Activated effector memory CD4-positive, alpha-beta T cell treated with anti-CD3 and anti-CD28 coated beads, Interleukin-2, amount 50 U/mL, for 16 hours (primary cell): Measurements from ENCODE around the gene DOCK1.

Source experiments
- DNase-seq: peaks from one replicate; pipeline ENCODE4 v3.0.0-alpha.2; 2020

The DOCK1 gene

DNA sequence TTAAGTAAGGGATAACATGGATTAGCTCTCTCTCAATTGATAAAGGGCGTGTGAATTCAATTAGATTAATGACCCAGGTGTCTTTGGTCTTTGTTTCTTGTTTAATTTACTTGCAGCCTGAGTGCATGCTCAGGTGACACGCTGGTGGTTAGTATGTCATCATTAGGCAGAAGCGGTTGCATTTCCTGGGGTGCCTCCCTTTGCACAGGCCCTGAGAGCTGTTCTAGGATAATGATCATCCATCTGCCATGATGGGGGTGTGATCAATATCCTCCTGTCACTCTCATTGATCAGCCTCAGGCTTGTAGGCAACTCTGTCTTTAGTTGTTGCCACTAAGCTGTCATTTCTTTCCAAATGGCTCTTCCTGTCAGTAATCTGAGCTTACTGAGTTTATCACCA, 544.3 kb downstream of the DOCK1 start:
- no peak for DNase-seq

DNA sequence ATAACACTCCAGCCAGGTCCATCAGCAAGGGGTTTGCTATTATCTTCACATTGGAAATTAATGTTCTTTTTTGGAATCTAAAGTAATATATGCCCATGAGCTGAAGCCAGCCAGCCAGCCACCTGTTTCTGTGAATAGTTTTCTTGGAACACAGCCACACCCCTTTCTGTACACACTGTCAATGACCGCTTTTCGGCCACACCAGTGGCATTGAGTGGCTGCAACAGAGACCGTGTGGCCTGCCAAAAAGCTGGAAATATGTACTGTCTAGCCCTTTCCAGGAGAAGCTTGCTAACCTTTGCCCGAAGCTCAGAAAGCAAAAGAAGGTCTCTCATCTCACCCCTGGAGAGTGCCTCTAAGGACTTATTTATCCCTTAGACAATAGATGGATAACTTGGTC, 545.4 kb downstream of the DOCK1 start:
- no peak for DNase-seq

DNA sequence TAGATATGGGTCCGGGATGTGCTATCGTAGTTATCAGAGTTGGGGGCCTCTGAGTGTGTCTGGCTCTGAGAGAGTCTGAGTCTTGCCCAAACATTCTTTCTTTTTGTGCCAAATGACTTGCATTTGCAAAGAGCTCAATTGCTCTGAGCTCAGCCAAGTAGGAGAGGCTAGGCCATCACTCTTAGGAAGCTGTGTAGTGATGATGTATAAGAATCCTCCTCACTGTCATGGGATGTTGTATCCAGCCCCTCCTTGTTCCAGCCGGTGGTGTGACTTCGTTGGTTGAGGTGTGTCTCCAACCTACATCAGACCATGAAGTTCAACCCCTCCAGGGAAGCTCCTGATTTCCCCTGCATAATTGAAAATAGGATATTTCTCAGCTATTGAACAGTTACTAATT, 546.4 kb downstream of the DOCK1 start:
- no peak for DNase-seq

DNA sequence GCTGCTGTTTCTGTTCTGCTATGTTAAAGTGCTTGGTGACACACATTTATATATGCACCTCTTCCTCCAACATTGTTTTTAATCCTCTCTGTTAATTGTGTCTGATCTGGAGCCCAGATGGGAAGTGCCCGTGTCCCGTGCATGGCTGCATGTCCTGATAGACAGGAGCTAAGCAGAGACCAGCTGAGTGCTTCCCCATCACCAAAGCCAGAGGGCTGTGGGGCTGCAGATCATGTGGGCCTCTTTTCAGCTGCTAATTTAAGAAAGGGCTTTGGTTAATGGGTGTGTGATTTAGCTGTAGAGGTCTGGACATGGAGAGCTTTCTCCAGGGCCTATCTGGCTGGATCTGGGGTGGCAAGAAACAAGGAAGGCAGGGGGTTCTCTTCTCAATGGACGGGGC, 547.3 kb downstream of the DOCK1 start:
- no peak for DNase-seq

DNA sequence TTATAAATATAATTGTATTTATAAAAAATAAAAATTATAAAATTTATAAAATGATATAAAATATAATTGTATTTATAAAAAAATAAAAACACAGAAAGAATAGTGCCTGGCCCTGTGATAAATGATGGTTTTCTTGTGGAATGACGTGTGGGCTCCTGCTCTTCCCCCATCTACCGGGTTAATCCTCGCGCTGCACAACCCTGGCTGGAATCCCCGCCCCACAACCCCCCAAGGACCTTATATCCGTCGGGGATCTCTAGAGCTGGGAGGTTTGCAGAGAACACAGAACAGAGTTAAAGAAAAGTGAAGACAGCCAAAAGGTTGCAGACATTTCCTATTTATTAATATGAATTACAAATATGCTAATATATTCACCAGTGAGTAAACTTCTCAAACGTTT, 548.5 kb downstream of the DOCK1 start:
- no peak for DNase-seq

DNA sequence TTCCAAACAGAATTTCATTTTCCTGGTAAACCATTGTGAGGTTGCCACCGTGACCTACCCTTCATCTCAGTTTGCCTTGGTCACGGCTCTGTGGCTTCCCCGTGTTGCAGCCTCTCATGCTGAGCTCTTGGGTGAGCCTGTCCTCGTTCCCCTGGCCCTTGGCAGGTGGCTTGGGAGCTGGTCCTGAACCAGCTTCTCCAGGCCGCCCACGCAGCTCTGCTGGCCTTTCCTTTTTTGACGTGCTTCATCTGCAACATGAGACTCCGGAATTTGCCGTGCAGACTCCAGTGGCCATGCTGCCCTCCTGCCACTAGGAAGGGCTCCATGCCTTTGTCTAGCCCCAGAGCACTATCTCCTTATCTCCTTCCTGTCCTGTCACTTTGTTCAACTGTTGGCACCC, 550.9 kb downstream of the DOCK1 start:
- DNase-seq: no peak

DNA sequence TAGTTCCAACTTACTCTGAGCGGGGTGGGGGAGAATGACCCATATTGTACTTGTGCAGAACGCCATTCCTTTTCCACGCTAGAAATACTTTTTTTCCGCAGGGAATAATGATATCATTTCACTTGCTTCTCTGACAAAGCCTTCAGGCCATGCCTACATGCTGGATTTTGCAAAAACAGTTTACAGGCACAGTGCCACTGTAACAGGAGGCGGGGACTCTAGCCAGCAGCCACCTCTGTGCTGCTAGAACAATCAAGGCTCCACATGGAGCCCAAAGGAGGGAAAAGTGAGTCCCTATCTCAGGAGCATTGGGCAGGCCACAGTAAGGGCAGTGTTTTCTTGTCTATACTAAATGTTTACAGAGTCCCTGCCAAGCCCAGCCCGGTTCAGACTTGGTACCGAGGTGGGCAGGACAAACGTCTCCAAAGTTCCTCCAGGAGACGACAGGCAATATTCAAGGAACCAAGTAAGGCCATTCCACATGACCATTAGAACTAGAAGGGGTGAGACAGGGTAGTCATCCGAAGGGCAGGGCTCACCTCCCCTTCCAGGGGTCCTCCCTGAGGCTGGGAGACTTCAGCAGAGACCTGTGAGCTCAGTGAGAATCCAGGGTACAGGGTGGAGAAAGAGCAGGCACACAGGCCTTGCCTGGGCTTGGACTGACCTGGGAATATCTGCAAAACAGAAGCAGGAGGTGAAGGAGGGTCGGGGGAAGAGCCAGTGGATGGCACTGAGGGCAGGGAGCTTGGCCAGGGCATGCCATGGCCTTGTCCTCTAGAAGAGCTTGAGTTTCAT, 553.0 kb downstream of the DOCK1 start:
- no peak for DNase-seq

DNA sequence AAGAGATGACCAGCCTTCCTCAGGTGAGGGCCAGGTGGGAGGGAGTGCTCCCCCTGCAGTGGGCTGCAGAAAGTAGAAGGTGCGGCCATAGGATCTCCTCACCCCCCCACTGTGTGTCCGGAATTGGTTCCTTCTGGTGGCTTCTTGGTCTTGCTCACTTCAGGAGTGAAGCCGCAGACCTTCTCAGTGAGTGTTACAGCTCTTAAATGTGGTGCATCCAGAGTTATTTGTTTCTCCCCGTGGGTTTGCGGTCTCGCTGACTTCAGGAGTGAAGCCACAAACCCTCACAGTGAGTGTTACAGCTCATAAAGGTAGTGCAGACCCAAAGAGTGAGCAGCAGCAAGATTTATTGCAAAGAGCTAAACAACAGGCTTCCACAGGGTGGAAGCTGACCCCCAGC, 553.6 kb downstream of the DOCK1 start:
- no peak for DNase-seq

DNA sequence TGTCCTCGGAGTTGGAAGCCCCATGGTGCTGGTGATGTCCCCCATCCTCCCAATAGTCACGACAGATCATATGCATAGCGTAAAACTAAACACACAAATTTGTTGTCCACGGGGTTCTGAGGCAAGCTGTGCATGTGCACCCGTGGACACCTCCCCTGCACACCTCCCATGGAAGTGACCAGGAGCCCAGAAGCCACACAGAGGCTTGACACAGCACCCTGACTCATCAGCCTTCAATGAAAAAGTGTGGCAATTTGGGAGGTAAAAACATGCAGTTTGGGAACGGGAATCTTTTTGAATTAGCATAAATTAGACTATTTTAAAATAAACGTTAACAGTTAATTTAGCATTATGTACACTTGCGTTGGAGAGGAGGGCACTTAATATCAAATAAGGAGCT, 554.7 kb downstream of the DOCK1 start:
- no peak for DNase-seq

DNA sequence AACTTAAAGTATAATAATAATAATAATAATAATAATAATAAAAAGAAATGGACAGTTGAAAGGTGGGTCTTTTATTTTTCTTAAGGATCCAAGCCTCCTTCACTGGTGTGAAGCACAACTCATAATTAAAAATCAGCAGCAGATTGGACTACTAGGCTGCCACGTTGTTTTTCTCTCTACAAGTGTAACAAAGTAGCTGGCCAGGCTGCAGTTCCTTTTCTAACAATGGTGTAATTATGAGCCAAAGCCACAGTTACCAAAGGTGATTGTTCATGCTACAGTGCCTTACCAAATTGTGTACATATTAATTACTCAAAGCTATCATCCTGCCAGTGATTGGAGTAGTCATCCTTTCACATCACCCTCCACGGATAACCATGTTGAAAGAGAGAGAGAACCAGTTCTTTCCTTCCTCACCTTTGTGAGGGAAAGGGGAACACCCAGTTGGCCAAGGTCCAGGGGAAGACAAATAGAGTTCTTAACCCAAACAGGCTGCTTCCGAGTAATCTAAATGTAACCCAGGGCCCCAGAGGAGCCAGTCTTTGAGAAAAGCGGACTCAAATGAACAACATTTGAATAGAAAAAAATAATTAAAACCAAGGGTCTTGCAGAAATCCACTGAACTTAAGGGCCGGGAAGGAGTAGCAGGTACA, 557.5 kb downstream of the DOCK1 start:
- DNase-seq: no peak

DNA sequence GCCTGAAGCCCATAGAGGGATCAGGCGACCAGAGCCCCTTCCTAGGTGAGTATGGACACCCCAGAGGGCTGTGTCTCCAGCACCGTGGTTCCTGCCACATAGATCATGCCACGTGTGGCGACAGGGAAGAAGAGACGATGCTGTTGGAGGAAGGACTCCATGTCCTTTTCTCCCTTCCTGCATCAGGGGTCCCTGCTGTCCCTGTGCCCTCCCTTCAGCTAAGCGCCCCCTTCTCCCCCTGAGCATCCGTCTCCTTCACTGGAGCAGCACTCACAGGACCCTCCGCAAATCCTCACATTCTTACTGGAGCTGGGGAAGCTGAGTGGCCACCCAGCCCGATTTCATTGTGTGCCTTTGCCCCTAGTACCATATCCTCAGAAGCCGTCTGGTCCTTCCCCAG, 558.3 kb downstream of the DOCK1 start:
- DNase-seq: no peak

DNA sequence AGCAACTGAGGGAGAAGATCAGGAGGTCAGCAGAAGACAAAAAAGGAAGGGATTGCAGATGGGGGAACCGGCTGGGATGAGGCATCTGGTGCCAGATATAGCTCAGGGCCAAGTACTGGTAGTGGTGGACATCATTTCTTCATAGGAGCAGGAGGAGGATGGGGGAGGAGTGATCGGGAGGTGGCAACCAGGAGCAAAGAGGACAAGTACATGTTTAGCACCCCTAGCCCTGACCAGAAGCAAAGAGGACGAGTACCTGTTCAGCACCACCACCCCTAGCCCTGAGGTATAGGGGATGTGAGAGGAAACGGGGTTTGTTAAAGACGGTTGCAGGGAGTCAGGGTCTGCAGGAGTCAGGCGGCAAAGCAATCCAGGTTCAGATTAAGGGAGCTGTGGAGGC, 559.3 kb downstream of the DOCK1 start:
- DNase-seq: no peak

DNA sequence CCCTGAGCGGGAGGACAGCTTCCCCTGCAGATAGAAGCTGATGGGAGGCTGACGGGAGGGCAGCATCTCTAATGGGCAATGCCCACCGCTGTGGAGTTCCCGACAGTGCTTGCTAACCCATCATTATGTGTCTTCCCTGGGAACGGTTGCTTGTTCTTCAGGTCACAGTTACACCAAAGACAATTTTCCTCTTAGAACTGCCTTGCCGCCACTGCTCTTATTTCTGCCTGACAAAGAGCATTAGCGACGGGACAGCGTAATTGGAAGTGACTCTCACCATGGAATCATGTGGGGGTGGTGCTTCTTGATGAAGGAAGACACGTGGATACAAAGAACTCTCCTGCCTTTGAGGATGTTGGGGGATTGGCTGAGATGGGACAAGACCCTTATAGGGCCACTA, 562.6 kb downstream of the DOCK1 start:
- DNase-seq: no peak

DNA sequence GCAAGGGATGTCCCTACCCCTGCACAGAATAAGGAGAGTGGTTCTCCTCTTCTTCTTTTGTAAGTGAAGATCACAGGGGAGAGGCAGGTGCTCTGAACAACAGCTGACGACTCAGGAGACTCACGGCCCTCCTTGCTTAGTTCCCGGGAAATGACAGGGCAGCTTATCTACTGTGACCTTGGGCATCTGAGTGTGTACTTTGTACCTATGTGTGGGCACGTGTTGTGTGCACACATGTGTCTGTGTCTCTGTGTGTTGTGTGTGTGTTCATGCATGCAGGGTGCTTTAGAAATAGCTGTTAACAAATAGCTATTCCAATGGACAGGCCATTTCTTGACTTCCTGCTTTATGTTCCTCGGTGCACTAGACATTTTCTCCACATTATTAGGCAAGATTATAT, 563.4 kb downstream of the DOCK1 start:
- no peak for DNase-seq

DNA sequence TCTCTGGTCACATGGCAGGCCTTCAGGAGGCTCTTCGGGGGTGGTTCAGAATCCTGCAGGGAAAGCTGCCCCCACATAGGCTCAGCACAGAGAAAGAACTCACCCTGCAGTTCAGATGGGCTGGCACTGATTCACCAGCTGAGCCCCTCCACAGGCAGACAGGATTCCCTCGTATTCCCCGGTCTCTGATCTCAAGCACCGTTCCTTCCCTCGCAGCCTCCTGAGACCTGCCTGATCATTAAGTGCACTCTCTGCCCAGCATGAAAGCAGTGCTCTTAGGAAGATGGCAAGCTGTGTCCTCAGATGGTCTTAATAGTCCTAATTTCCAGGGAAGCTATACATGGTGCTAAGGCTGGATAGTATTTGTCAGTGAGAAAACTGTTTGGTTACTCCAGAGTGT, 565.7 kb downstream of the DOCK1 start:
- no peak for DNase-seq

DNA sequence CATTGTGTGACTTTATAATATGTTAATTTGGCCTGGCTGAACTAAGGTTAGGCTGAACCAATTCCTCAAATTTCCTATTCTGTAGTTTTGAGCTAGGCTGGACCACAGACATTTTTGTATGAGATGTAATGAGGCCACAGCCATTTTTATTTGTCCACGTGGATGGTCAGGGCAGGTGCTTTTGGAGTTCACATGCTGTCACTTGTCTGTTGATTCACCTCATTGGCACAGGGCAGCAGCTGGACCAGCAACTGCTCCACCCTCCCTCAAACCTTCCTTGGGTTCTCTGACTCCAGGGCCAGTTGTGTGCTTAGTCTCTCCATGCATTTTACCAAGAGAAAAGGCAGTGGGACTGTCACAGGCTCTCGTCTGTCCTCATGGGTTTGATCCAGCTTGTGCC, 567.7 kb downstream of the DOCK1 start:
- no peak for DNase-seq

DNA sequence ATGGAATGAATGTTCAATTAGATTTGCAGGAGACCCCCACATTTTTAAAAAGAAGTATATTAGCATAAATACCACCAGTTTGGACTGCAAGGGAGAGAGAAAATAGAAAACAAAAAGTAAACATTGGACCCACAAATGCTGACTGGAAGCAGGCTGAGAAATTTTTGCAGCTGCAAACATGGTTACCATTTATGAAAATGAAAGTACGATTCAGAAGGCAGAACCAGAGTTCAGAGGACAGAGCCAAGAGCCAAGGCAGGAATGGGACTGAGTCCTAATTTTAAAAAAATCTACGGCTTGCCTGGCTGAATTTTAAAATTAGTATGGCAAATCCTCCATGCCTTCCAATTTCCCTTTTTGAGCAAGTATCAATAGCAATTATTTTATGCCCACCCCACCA, 569.3 kb downstream of the DOCK1 start:
- no peak for DNase-seq

DNA sequence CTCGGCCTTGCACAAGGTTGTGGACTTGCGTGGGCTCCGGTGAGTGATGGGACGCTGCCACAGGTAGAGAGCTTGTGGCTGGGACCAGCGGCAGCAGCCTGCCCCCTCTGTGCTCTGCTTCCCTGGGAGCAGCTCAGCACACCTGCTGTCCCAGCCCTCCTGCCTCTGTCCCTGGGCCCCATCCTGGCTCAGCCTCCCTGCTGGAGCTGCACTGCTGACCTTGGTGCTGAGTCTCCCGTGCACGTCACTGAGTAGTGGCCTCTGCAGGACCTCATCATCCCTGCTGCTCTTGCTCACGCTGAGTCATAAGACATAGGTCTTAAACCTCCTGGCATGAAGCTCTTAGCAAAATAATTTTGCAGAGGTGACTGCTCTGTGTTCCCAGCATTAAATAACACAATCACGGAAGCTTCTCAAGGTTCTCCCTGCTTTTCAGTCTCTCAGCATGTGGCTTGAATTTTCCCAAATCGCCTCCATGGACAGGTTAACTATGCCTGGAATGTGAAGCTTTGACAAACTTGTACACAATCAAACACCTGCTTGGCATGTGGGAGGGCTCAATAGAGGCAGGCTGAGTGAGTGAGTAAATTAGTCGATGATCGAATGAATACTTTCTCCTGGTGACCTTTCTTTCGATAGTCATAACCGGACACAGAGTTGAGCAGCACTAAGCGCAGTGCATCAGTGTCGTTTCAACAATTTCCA, 580.1 kb downstream of the DOCK1 start:
- no peak for DNase-seq

DNA sequence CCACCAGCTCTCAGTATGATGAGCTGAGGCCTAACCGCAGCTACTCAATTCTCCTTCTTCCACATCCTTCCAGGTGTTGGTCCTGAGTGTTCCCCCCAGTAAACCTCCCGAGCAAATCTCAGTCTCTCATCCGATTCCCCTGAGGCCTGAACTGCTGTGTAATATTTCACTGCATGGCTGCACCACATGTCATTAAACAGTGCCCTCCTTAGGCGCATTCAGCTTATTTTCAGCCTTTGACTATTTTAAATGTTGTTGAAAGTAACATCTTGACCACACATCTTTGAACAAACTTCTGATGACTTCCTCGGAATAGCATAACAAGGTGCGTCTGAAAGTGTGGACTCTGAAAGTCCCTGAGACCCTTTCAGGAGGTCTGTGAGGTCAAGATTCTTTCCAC, 581.1 kb downstream of the DOCK1 start:
- no peak for DNase-seq

DNA sequence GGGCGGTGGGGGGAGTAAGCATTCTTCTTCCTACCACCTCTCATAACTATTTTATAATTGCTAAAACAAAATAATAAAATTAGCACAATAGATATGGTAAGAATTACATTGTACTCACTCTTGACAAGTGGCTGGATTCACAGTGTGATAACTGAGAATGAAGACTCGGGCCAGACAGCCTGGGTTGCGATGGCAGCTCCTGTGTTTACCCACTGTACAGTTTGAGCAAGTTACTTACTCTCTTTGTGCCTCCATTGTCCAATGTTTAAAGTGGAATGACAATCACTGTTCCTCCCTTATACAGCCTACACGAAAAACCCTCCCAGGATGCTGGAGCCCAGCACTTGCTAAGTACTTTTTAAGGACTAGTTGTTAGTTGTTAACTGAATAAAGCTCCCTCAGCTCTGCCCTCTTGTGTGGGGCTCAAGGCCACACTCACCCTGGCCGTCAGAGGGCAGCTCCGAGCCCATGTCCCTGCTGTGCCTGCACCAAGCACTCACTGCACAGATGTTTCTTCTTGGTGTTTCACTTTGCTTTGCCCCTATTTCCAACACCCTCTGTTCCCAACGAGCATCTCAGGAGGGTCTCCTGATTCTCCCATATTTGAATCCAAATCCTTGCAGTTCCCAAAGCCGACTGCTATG, 587.5 kb downstream of the DOCK1 start:
- no peak for DNase-seq

DNA sequence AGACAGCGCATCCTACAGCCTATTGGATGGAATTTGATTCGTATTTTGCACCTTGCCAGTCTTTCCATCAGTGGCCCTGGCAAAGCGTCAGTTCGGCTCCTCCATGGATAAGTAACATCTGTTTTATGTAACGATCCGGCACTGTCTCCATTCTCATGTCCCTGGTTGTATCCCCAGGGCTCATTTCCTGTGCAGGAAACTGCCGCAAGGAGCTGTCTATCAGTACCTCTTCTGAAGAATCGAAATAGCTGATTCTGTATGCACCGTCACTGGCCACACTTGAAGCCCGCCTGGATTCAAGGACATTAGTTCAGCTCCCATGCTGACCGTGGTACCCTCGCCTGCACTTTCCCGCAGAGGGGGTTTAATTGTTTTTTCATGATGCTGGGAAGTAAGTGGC, 590.8 kb downstream of the DOCK1 start:
- DNase-seq: no peak

DNA sequence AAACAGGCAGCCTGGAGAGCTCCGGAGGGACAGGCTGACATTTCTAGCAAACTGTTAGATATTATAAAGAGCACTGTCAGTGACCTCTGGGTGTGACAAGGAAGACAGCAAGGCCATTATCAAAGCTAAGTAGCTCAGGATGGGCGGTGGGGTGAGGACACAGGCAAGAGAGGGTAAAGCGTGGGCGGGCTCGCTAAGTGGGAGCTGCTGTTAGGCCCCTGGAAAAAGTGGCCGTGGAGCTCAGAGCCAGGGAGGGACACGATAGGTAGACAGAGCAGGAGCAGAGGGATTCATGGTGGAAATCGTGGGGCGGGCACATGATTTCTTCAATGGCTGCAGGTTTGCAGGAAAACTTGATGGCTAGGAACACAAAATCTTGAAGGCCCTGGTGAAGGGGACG, 592.5 kb downstream of the DOCK1 start:
- DNase-seq: no peak

DNA sequence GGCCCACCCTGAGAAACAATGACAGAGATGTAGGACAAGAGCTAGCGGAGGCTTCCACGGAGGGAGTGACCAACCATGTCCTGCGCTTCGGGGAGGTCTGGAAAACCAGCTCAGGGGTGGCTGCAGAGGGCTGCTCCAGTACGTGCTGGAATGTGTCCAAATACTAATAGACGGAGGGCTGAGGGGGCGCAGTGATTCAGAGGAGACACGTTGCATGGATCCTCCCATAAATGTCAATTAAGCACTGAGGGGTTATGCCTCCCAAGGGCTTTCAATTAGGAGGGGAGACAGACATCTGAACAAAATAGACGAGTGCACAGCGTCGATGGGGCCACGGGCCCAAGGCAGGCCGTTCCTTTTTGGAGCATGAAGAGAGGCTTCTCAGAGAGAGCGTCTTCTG, 592.9 kb downstream of the DOCK1 start:
- DNase-seq: no peak

DNA sequence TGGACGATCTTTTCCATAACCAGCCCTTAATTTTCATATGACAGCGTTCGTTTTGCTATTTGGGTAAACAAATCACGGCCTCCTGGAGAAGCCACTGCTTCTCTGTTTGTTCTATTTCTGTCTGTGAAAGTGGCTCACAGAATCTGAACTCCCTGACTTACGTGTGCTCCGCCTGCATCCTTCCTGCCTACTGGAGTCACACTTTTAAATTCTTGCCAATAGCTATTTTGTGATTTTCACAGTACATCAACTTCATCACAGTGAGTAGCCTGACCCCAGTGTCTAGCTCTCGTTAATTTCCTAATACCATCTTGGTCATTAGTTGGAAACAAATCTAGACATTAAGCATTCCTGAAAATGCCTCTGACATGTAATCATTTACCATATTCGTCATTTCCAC, 594.9 kb downstream of the DOCK1 start:
- DNase-seq: no peak
